SU-DHL-6 (cell line): ENCODE measurements around the gene FBXW7.

Experiments
- CTCF ChIP-seq: fragments of 200-600 bp; sonication (generic); IDR thresholded peaks from one replicate; pipeline ENCODE4 v1.5.1; 2017; ENCODE audit warnings: antibody characterized with exemption, mild to moderate bottlenecking, low read length, moderate library complexity; ENCODE audit not compliant: insufficient read depth, poor library complexity, severe bottlenecking
- EZH2phosphoT487 ChIP-seq: fragments of 200-600 bp; sonication (generic), shearing (Covaris generic); conservative IDR thresholded peaks from 2 replicates; pipeline ENCODE4 v1.6.1; 2018; ENCODE audit warnings: mild to moderate bottlenecking, antibody characterized with exemption, low read length, moderate library complexity, mixed read lengths

- no peak for TF ChIP-seq CTCF
- TF ChIP-seq EZH2phosphoT487, result no peak
Observed at GRCh38 chr4:152339576-152339975, 196.3 kb downstream of the FBXW7 start.
